Measurements from ENCODE around the gene CRB2. TPM values are rescaled to one million over a fixed set of nuclear protein-coding genes. Genes with fewer than 3 reads are reported as not detected.

Gene CRB2
- total RNA-seq, 3 donors from 2014 or later = 0.47 to 3.7 (median 1.1) TPM

GRCh38 chr9:123357743-123358059 is 1.7 kb downstream of the CRB2 start:
- Histone ChIP-seq H3K9me3 (no peaks in the 10 kb centered on the region), H3K4me1 (ENCODE audit: low read depth) (peaks cover 17% of the 10 kb centered on the region), H3K4me3 (no peak overlapping the region), H3K36me3 (ENCODE audit: low read depth) (no peaks in the 10 kb centered on the region)
- intact Hi-C loops (cut with DNase I, micrococcal nuclease) = no loop called here
- peak in 1 of 3 donors; percentile 21 for DNase-seq
- no peak for ATAC-seq
- TF ChIP-seq CTCF (IDR thresholded peaks at IDR 0.05) = no peak

GRCh38 chr9:123358181-123358905 is 2.3 kb downstream of the CRB2 start:
- DNase-seq (no peak), ATAC-seq (no peak)
- intact Hi-C loops (cut with DNase I, micrococcal nuclease) = no loop called here
- H3K9me3 ChIP-seq = no peaks in the 10 kb centered on the region
- H3K36me3 ChIP-seq (ENCODE audit: low read depth) = no peaks in the 10 kb centered on the region
- H3K4me1 ChIP-seq (ENCODE audit: low read depth) = peaks cover 17% of the 10 kb centered on the region
- H3K4me3 ChIP-seq = no peak overlapping the region
- TF ChIP-seq CTCF (IDR thresholded peaks at IDR 0.05) = no peak

GRCh38 chr9:123359106-123359505 is 3.1 kb downstream of the CRB2 start:
- no peak for ATAC-seq
- peaks cover 15% of the 10 kb centered on the region for H3K4me1 ChIP-seq (ENCODE audit: low read depth)
- DNase-seq = no peak
- H3K36me3 ChIP-seq (ENCODE audit: low read depth) = no peaks in the 10 kb centered on the region
- TF ChIP-seq CTCF (IDR thresholded peaks at IDR 0.05) = no peak
- no peaks in the 10 kb centered on the region for H3K9me3 ChIP-seq
- intact Hi-C loops (cut with DNase I, micrococcal nuclease) = no loop called here
- no peak overlapping the region for H3K4me3 ChIP-seq

- intact Hi-C loops (cut with DNase I, micrococcal nuclease) = no loop called here
- DNase-seq (peak in 1 of 3 donors; percentile 24), ATAC-seq (peak; percentile 17)
- H3K9me3 ChIP-seq = no peaks in the 10 kb centered on the region
- no peaks in the 10 kb centered on the region for H3K36me3 ChIP-seq (ENCODE audit: low read depth)
- no peak overlapping the region for H3K4me3 ChIP-seq
- H3K4me1 ChIP-seq (ENCODE audit: low read depth) = peaks cover 14% of the 10 kb centered on the region
- no peak for TF ChIP-seq CTCF (IDR thresholded peaks at IDR 0.05)
Measured at GRCh38 chr9:123359546-123359945, 3.5 kb downstream of the CRB2 start.

- Histone ChIP-seq H3K4me3 (no peak overlapping the region), H3K36me3 (ENCODE audit: low read depth) (no peaks in the 10 kb centered on the region), H3K9me3 (no peaks in the 10 kb centered on the region), H3K4me1 (ENCODE audit: low read depth) (peaks cover 14% of the 10 kb centered on the region)
- DNase-seq (peak; percentile 88 to 95 (median 92)), ATAC-seq (peak; percentile 80)
- intact Hi-C loops (cut with DNase I, micrococcal nuclease) = no loop called here
- no peak for TF ChIP-seq CTCF (IDR thresholded peaks at IDR 0.05)
Measured at GRCh38 chr9:123360161-123361085, 4.4 kb downstream of the CRB2 start.

All from mucosa of descending colon (tissue), 3 donors.